PC-3 (cell line): ENCODE results near the gene GTPBP2. TPM values are rescaled to one million over a fixed set of nuclear protein-coding genes. Genes with fewer than 3 reads are reported as not detected.
A peak's percentile ranks its signal among the peaks of the same experiment; 100 is the strongest.
"Not testable (repeated sequence)": the region's sequence is repeated elsewhere in the genome, so short reads cannot be mapped to it uniquely, and the experiment has no call there.

ENCODE experiments used
- ATAC-seq: fragments of 200-7000 bp; cut with Tn5 transposase; 2 replicates; pipeline ENCODE4 v1.9.1; 2020; ENCODE audit warnings: mild to moderate bottlenecking, moderate library complexity
- BruUV-seq: library from RNA; stranded (reverse); fragments of 400-500 nt; replicated peaks from 2 replicates; lab custom pipeline; 2021; lab: Mats Ljungman, UMichigan
- CTCF ChIA-PET: fragments of 300-600 bp; sonication (Branson Sonifier 250); formaldehyde crosslinking; loops from one replicate; lab custom pipeline; 2022; ENCODE audit warnings: antibody characterized with exemption; lab: Charles Lee
- POLR2A ChIA-PET: fragments of 300-600 bp; sonication (Branson Sonifier 250); formaldehyde crosslinking; loops from one replicate; lab custom pipeline; 2022; ENCODE audit warnings: antibody characterized with exemption; ENCODE audit not compliant: unreplicated experiment; lab: Charles Lee
- DNase-seq: peaks from one replicate; pipeline ENCODE4 v3.0.0-alpha.2; 2015
- H2AFZ ChIP-seq: fragments of 300-600 bp; sonication (generic); 2 replicates; pipeline ENCODE4 v1.6.0; 2016; ENCODE audit warnings: antibody characterized with exemption, low read length
- H3F3A ChIP-seq: fragments of 300-600 bp; sonication (generic); one replicate; pipeline ENCODE4 v1.6.0; 2017; ENCODE audit warnings: antibody characterized with exemption, low read length, control low read depth, mild to moderate bottlenecking; ENCODE audit not compliant: unreplicated experiment
- H3K27ac ChIP-seq: fragments of 300-600 bp; sonication (generic); 2 replicates; pipeline ENCODE4 v1.5.1; 2016; ENCODE audit warnings: mild to moderate bottlenecking, low read length
- H3K27me3 ChIP-seq: fragments of 300-600 bp; sonication (generic); 2 replicates; pipeline ENCODE4 v1.6.1; 2016; ENCODE audit warnings: low read length, mixed read lengths
- H3K36me3 ChIP-seq: fragments of 300-600 bp; sonication (generic); 2 replicates; pipeline ENCODE4 v1.6.1; 2016; ENCODE audit warnings: low read depth, mixed run types, low read length, mixed read lengths
- H3K4me1 ChIP-seq: fragments of 300-600 bp; sonication (generic); 2 replicates; pipeline ENCODE4 v1.5.1; 2016; ENCODE audit warnings: low read length; ENCODE audit not compliant: insufficient read depth
- H3K4me2 ChIP-seq: fragments of 300-600 bp; sonication (generic); 2 replicates; pipeline ENCODE4 v1.6.0; 2016; ENCODE audit warnings: low read length
- H3K4me3 ChIP-seq: fragments of 300-600 bp; sonication (generic); 2 replicates; pipeline ENCODE4 v1.5.1; 2016; ENCODE audit warnings: mild to moderate bottlenecking, low read length, mixed read lengths
- H3K79me2 ChIP-seq: fragments of 300-600 bp; sonication (generic); 2 replicates; pipeline ENCODE4 v1.6.1; 2017; ENCODE audit warnings: low read length, mixed read lengths
- H3K9ac ChIP-seq: fragments of 300-600 bp; sonication (generic); 2 replicates; pipeline ENCODE4 v1.6.0; 2016; ENCODE audit warnings: mild to moderate bottlenecking, low read length
- H3K9me2 ChIP-seq: fragments of 300-600 bp; sonication (generic); replicated peaks from 2 replicates; pipeline ENCODE4 v1.6.1; 2016; ENCODE audit warnings: mixed run types, low read length, mixed read lengths
- H3K9me3 ChIP-seq: fragments of 300-600 bp; sonication (generic); 2 replicates; pipeline ENCODE4 v1.6.1; 2016; ENCODE audit warnings: low read length, mixed read lengths
- H4K20me1 ChIP-seq: fragments of 300-600 bp; sonication (generic); 2 replicates; pipeline ENCODE4 v1.6.1; 2016; ENCODE audit warnings: low read length, mixed read lengths
- EZH2 ChIP-seq: fragments of 300-600 bp; sonication (generic); IDR thresholded peaks from one replicate; pipeline ENCODE4 v1.6.1; 2017; ENCODE audit warnings: antibody characterized with exemption, mild to moderate bottlenecking, low read length; ENCODE audit not compliant: unreplicated experiment
- EZH2phosphoT487 ChIP-seq: fragments of 300-600 bp; sonication (generic); IDR thresholded peaks from 2 replicates; pipeline ENCODE4 v1.6.1; 2018; ENCODE audit warnings: mild to moderate bottlenecking, antibody characterized with exemption, low read length, borderline replicate concordance
- intact Hi-C: fragments of 100-400 bp; cut with micrococcal nuclease; formaldehyde crosslinking; loops from 2 replicates; pipeline ENCODE4 v1.9.0; 2023
- total RNA-seq: library from RNA; depleted of rRNA; stranded (reverse); fragments of >200 nt; gene quantifications from 2 replicates; pipeline ENCODE4 v1.2.3, GENCODE V29; 2014
- TF ChIP-seq, protein P1 (sequence below): fragments of 300-600 bp; sonication (generic); conservative IDR thresholded peaks from 2 replicates; pipeline ENCODE4 v1.5.1; 2017; ENCODE audit warnings: antibody characterized with exemption, low read depth, mild to moderate bottlenecking, low read length

The GTPBP2 gene
- total RNA-seq, 1 experiment from 2014 or later: 38.1 TPM

GRCh38 chr6:43666196-43666920, 37.3 kb upstream of the GTPBP2 start:
- no peak overlapping the region for H3K9ac ChIP-seq
- H4K20me1 ChIP-seq: no peaks in the 10 kb centered on the region
- no TSS peak for BruUV-seq
- no peak overlapping the region for H3K4me2 ChIP-seq
- no peak overlapping the region for H2AFZ ChIP-seq
- DNase-seq: peak; percentile 3
- H3K9me3 ChIP-seq: no peaks in the 10 kb centered on the region
- peaks cover 46% of the 10 kb centered on the region for H3K4me1 ChIP-seq
- TF ChIP-seq EZH2phosphoT487 (no peak), EZH2 (no peak)
- TF ChIP-seq, protein P1, sequence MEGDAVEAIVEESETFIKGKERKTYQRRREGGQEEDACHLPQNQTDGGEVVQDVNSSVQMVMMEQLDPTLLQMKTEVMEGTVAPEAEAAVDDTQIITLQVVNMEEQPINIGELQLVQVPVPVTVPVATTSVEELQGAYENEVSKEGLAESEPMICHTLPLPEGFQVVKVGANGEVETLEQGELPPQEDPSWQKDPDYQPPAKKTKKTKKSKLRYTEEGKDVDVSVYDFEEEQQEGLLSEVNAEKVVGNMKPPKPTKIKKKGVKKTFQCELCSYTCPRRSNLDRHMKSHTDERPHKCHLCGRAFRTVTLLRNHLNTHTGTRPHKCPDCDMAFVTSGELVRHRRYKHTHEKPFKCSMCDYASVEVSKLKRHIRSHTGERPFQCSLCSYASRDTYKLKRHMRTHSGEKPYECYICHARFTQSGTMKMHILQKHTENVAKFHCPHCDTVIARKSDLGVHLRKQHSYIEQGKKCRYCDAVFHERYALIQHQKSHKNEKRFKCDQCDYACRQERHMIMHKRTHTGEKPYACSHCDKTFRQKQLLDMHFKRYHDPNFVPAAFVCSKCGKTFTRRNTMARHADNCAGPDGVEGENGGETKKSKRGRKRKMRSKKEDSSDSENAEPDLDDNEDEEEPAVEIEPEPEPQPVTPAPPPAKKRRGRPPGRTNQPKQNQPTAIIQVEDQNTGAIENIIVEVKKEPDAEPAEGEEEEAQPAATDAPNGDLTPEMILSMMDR: no peak
- H3K9me2 ChIP-seq: no peaks in the 10 kb centered on the region
- CTCF ChIA-PET: interaction anchor here (2.2 kb wide), 1 partner anchor 38 kb away, joined by 6 read pairs; no protein-coding TSS in a partner anchor
- no peaks in the 10 kb centered on the region; the same call in 1 of the 2 replicates for H3K36me3 ChIP-seq
- ATAC-seq: no peak
- no peaks in the 10 kb centered on the region for H3K27me3 ChIP-seq
- H3K27ac ChIP-seq: no peak overlapping the region
- intact Hi-C loops: loop anchor here (2.0 to 10.0 kb wide), 4 partner anchors 32 to 102 kb away; no protein-coding TSS in a partner anchor
- no peak overlapping the region for H3K4me3 ChIP-seq
- POLR2A ChIA-PET: interaction anchor here (0.7 kb wide), 1 partner anchor 38 kb away, joined by 3 read pairs; no protein-coding TSS in a partner anchor
- H3K79me2 ChIP-seq: no peaks in the 10 kb centered on the region
- no peaks in the 10 kb centered on the region for H3F3A ChIP-seq

GRCh38 chr6:43665376-43665775, 36.3 kb upstream of the GTPBP2 start:
- no TSS peak for BruUV-seq
- Histone ChIP-seq H3K9me3 (0 out of 2 replicates have a peak, but pooled peaks cover 5% of the 10 kb centered on the region), H3K27me3 (no peaks in the 10 kb centered on the region), H3K79me2 (no peaks in the 10 kb centered on the region), H3K36me3 (no peaks in the 10 kb centered on the region; the same call in 1 of the 2 replicates), H3K4me3 (no peak overlapping the region), H3K9me2 (no peaks in the 10 kb centered on the region), H4K20me1 (no peaks in the 10 kb centered on the region), H3K4me2 (peak overlapping the region; percentile 43), H2AFZ (no peak overlapping the region), H3K9ac (no peak overlapping the region), H3K27ac (no peak overlapping the region), H3K4me1 (peaks cover 39% of the 10 kb centered on the region), H3F3A (no peaks in the 10 kb centered on the region)
- TF ChIP-seq EZH2phosphoT487 (no peak), EZH2 (no peak)
- TF ChIP-seq, protein P1: no peak
- DNase-seq (peak; percentile 75), ATAC-seq (peak; percentile 6; the same call in 1 of the 2 replicates)
- intact Hi-C loops: loop anchor here (5.0 to 10.0 kb wide), 2 partner anchors 59 to 87 kb away; no protein-coding TSS in a partner anchor
- ChIA-PET CTCF (interaction anchor here (0.5 kb wide), 1 partner anchor 307 kb away, joined by 5 read pairs; no protein-coding TSS in a partner anchor), POLR2A (no interaction called here)

DNA sequence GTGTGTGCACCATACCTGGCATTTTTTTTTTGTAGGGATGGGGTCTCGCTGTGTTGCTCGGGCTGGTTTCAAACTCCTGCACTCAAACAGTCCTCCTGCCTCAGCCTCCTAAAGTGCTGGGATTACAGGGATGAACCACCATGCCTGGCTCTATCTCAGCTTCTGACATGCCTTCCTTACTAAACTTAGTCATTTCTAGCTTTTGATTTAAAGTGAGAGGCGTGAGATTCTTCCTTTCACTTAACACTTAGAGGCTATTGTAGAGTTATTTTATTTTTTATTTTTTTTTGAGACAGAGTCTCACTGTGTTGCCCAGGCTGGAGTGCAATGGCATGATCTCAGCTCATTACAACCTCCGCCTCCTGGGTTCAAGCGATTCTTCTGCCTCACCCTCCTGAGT, 33.9 kb upstream of the GTPBP2 start:
- H3K27me3 ChIP-seq, H2AFZ ChIP-seq, H3K4me3 ChIP-seq, H3K9me2 ChIP-seq, CTCF ChIA-PET, DNase-seq, H3K36me3 ChIP-seq, H3K9ac ChIP-seq, H3K4me2 ChIP-seq, H3F3A ChIP-seq, BruUV-seq, H4K20me1 ChIP-seq, H3K9me3 ChIP-seq, H3K79me2 ChIP-seq, H3K27ac ChIP-seq, POLR2A ChIA-PET, ATAC-seq: not testable (repeated sequence)
- peaks cover 16% of the 10 kb centered on the region for H3K4me1 ChIP-seq
- intact Hi-C loops: loop anchor here (10.0 kb wide), 1 partner anchor 62 kb away; no protein-coding TSS in a partner anchor
